SK-MEL-5 (cell line): ENCODE data around the gene CAMK1G. TPM values are rescaled to one million over a fixed set of nuclear protein-coding genes. Genes with fewer than 3 reads are reported as not detected.

Experiments
- DNase-seq: peaks from one replicate; pipeline ENCODE4 v3.0.0-alpha.2; 2016; ENCODE audit warnings: low read depth, low spot score
- in situ Hi-C: cut with HindIII; loops from 2 replicates; pipeline ENCODE4 v1.10.0; 2016; ENCODE audit warnings: low sequenced_read_pairs, high pct_unique_total_duplicates, low pct_unique_long_range_greater_than_20kb
- total RNA-seq: library from RNA; depleted of rRNA; stranded (reverse); fragments of >200 nt; shearing (Covaris generic); gene quantifications from 2 replicates; pipeline ENCODE4 v1.2.3, GENCODE V29; 2014

The CAMK1G gene
- total RNA-seq, 1 experiment from 2014 or later: not detected

GRCh38 chr1:209612646-209613399, 29.3 kb downstream of the CAMK1G start:
- DNase-seq: no peak
- in situ Hi-C loops: no loop called here

- in situ Hi-C loops: no loop called here
Observed at GRCh38 chr1:209613400-209614150, 30.1 kb downstream of the CAMK1G start.

GRCh38 chr1:209614151-209614420, 30.6 kb downstream of the CAMK1G start:
- in situ Hi-C loops: no loop called here
- no peak for DNase-seq

More at GRCh38 chr1:209613400-209614150, 30.1 kb downstream of the CAMK1G start:
- no peak for DNase-seq

- in situ Hi-C loops: no loop called here
- DNase-seq: no peak
Observed at GRCh38 chr1:209614906-209615305, 31.4 kb downstream of the CAMK1G start.

GRCh38 chr1:209616366-209617046, 33.0 kb downstream of the CAMK1G start:
- in situ Hi-C loops: no loop called here
- DNase-seq: no peak

GRCh38 chr1:209617047-209617673, 33.6 kb downstream of the CAMK1G start:
- in situ Hi-C loops: no loop called here

GRCh38 chr1:209617755-209618154, 34.2 kb downstream of the CAMK1G start:
- DNase-seq: no peak
- in situ Hi-C loops: no loop called here

More at GRCh38 chr1:209617047-209617673, 33.6 kb downstream of the CAMK1G start:
- DNase-seq: no peak

- DNase-seq: no peak
- in situ Hi-C loops: no loop called here
Observed at GRCh38 chr1:209618291-209618690, 34.8 kb downstream of the CAMK1G start.

GRCh38 chr1:209618756-209619420, 35.4 kb downstream of the CAMK1G start:
- DNase-seq: no peak
- in situ Hi-C loops: no loop called here

- in situ Hi-C loops: no loop called here
- no peak for DNase-seq
Observed at GRCh38 chr1:209619696-209620486, 36.4 kb downstream of the CAMK1G start.

GRCh38 chr1:209620487-209620884, 37.0 kb downstream of the CAMK1G start:
- in situ Hi-C loops: no loop called here
- no peak for DNase-seq

GRCh38 chr1:209621286-209621685, 37.8 kb downstream of the CAMK1G start:
- in situ Hi-C loops: no loop called here
- DNase-seq: no peak

GRCh38 chr1:209621741-209622655, 38.5 kb downstream of the CAMK1G start:
- in situ Hi-C loops: no loop called here
- no peak for DNase-seq

- in situ Hi-C loops: no loop called here
Observed at GRCh38 chr1:209622841-209623829, 39.6 kb downstream of the CAMK1G start.

More at GRCh38 chr1:209622841-209623829, 39.6 kb downstream of the CAMK1G start:
- no peak for DNase-seq
